GM03348 (cell line): ENCODE measurements around the gene CEP41.
"Not testable (repeated sequence)": the region's sequence is repeated elsewhere in the genome, so short reads cannot be mapped to it uniquely, and the experiment has no call there.

Source experiments
- DNase-seq: peaks from one replicate; pipeline ENCODE4 v3.0.0; 2012; ENCODE audit warnings: low spot score

Gene CEP41

DNA sequence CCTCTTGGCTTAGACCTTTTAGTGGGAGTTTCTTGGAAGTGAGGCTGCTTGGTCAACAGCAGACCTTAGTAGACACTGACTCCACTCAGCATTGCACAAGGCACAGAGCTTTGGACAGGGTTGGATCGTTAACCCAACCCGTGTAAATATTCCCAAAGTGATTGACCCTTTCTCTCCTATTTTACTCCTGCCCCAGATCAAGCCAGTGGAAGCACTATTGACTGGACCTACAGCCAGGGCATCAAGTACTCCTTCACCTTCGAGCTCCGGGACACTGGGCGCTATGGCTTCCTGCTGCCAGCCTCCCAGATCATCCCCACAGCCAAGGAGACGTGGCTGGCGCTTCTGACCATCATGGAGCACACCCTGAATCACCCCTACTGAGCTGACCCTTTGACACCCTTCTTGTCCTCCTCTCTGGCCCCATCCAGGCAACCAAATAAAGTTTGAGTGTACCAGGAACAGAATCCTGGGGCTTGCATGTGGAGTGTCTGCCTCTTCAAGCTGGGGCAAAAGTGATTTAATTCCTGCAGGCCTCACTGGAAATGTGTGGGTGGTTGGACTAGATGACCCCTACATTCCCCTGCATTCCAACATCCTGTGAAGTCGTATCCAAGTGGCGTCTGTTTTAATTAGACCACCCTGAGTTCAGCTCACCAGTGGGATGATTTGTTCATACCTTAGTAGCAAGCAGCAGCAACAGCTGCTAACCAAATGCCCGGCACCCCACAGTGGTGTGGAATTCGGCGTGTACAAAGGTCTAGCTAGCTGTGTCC lies 53.0 kb downstream of the CEP41 start:
- no peak for DNase-seq

DNA sequence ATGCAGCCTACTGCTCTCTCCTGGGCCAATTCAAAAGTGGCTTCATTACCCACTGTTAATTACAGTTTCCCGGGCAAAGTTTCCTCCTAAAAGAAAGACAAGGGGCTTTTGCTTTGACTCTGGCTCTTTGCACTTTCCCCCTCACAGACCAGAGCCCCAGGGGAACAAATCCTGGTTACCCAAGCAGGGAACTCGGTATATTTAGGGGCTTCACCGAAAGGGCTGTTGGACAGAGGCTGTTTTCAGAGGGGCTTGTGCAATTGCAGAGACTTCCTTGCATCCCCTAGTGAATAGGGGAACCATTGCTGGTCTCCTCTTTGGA lies 53.5 kb downstream of the CEP41 start:
- DNase-seq, result no peak

DNA sequence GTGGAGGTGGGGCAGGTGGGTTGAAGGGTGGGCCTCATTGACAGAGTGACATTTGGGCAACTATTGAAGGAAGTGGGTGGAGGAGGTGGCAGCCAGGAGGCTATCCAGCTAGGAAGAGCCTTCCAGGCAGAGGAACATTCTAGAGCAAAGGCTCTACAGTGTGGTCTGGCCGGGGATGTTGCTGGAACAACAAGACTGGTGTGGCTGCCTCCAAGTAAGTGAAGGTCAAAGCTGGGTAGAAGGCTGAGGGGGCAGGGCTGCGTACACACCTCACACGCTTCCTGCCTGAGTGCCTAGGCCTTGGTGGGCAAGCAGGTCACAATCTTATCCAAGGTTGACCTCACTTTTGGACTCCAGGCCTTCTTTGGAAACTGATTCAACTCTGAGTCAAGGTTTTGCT lies 53.9 kb downstream of the CEP41 start:
- no peak for DNase-seq

DNA sequence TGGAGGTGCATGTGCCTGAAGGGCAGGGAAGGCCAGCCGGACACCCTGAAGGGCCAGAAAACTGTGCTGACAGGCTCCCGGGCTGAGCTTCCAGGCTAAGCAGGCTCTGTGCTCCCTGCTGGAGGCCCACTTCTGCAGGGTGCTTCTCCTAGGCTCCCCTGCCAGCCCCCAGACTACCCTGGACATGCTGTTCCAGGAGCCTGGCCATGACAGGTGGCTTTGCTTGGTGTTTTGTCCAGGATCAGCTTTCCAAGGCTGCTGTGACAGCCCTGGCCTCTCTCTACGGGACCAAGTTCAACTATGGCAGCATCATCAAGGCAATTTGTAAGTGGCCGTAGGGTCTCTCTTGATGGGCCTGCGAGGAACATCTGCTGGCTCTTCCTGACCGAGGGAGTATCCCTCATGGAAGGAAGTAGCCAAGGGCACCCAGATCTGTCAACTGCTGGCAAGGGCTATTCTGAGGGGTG lies 55.2 kb downstream of the CEP41 start:
- no peak for DNase-seq

GRCh38 chr7:130384841-130385599 lies 55.8 kb downstream of the CEP41 start:
- no peak for DNase-seq

DNA sequence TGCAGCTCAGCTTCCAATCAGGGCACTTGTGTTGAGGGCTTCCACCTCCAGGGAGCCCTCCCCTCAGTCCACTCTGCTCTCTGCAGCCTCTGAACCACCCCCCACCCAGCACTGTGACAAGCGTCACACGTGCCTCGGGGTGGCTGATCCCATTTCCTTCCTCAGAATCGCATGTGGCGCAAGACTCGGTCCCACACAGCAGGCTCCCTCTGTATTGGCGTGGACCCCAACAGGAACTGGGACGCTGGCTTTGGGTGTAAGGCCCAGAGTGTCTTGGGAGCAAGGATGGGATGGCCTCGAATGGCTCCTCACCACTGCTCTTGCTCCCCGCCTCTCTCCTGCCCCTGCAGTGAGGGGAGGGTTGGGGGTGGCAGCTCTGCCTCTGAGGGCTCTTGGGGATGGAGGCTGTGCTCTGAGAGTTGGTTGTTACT lies 56.4 kb downstream of the CEP41 start:
- no peak for DNase-seq

DNA sequence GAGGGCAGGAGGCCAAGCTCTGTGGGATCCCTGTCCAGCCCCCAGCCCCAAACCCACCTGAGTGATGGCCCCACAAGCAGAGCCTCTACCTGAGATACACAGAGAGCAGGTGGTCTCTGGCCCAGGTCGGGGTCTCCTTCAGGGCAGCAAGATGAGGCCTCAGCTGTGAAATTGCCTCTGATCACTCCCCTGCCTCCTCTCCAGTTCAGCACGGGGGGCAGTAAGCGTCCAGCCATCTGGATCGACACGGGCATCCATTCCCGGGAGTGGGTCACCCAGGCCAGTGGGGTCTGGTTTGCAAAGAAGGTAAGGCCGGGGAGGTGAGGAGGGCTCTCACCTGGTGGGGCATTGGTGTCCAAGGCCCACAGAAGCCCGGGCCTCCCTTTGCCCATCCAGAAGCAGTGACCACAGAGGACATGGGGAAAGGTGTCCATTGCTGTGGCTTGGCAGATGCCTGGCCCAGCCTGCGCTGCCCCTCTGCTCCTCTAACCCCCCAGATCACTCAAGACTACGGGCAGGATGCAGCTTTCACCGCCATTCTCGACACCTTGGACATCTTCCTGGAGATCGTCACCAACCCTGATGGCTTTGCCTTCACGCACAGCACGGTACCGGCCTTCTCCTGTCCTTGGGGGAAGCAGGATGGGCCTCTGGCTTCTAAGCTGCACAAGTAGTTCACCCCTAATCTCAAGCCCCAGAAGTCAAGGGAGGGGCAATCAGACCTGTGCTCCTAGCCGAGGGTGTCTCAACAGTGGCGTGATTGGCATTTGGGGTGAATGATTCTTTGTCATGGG lies 57.4 kb downstream of the CEP41 start:
- no peak for DNase-seq

- no peak for DNase-seq
These were observed 59.1 kb downstream of the CEP41 start for GRCh38 chr7:130381468-130382312.

GRCh38 chr7:130380861-130381455 lies 59.9 kb downstream of the CEP41 start:
- DNase-seq, result no peak

- DNase-seq, result no peak
These were observed 60.6 kb downstream of the CEP41 start, which contains the start of gene CPA1 for GRCh38 chr7:130379921-130380860. TSS of gene CPA1 (plus strand) at chr7:130380494. CDS start at chr7:130380521, 27 bp downstream.

DNA sequence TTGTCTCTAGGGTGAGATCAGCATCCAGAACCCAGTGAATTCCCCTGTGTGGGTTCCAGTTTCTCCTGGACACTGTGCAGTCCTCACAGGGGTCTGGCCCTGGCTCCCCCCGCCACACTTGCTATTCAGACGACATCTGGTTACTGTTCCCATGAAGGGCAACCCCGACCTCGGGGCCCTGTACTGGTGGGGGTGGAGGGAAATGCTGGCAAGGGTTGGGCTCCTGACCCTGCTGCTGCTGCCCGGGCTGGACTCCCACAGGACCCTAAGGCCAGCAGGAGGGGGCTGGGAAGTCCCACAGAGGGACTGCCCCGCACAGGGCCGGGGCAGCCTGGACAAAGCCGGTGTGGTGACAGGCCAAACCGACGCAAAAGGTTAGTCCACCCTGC lies 61.3 kb downstream of the CEP41 start:
- no peak for DNase-seq

DNA sequence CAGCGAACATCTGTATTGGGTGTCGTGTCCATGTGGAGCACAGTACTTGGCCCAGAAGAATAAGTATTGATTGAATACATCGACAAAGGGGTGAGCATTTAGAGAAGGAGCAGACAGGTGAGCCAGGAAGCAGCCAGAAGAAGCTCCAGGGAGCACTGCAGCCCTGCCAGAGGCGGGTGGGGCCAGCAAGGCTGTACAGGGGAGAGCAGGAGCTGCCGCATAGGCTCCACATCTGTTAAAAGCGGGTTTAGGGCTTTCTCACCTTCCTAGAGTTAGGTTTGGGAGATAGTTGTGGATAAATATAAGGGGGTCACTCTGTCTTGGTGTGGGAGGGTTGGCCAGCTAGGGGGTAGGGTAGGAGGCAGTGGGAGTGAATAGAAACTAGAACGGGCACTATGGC lies 61.8 kb downstream of the CEP41 start:
- DNase-seq, result no peak

DNA sequence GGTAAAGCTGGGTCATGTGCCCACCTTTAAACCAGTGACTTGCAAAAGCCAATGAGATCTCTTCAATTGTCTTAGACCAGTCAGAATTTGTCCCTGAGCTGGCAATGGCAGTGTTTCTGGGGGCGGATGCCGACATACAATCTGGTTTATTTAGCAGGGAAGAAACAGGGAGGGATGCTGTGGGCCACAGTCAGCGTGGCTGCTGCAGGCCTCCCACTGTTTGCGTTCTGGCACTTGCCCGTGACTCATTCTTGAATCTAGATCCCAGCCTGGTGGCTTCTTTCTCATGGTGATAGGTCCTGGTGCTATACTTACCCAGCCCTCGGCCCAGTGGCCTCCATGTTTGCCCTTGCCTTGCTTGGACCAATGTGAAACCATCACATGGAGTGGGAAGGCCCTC lies 63.6 kb downstream of the CEP41 start:
- no peak for DNase-seq

DNA sequence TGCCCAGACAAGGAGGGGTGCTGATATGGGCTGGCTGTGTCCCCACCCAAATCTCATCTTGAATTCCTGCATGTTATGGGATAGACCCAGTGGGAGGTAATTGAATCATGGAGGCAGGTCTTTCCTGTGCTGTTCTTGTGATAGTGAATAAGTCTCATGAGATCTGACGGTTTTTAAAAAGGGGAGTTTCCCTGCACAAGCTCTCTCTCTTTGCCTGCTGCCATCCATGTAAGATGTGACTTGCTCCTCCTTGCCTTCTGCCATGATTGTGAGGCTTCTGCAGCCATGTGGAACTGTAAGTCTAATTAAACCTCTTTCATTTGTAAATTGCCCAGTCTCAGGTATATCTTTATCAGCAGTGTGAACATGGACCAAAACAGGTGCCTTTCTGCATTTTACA lies 64.4 kb downstream of the CEP41 start:
- DNase-seq, result not testable (repeated sequence)

DNA sequence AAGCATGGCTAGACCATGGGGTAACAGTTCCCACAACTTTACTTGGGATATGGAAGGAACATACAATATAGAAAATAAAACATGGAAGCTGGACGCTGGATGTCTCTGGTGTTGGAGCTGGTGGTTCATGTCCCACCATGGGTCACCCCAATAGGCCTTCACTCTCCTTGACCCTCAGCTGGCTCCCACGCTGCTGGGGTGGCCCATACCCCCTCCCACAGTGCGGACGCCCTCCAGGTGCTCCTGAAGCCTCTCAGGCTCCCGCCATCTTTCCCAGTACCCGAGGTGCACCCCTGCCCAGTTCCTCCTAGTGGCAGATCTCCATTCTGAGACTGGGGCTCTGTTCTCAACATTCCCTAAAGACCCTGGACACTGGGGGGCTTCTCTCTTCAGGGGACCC lies 66.3 kb downstream of the CEP41 start:
- DNase-seq, result no peak

DNA sequence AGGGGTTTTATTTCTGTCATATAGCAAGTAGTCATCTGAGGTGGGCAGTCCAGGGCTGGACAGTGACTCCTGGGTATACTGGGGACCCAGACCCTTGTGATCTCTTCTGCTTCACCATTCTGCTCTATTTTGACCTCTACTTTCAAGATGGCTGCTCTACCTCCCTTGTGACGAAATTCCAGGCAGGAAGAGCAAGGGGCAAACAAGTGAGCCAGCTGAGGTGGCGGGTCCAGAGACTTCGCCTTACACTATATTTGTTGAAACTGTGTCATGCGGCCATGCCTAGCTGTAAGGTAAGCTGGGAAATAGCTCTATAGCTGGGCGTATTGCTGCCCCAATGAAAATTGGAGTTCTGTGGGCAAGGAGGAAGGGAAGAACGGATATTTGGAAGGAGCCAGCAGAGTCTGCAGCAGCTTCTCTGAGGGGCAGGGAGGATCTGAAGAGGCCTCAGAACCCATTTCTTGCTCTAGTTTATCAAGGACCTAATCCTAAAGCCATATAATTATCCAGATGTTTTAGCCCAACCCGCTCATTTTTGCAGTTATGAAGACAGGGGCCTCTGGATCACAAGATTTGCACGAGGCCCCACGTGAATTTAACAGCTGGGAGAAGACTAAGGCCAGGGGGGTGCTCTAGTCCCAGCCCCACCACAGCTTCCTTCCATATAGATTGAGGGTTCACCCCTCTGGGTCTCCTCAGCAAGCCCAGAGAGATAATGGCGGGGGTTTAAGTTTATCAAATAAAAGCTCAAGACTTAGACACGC lies 68.2 kb downstream of the CEP41 start:
- no peak for DNase-seq

DNA sequence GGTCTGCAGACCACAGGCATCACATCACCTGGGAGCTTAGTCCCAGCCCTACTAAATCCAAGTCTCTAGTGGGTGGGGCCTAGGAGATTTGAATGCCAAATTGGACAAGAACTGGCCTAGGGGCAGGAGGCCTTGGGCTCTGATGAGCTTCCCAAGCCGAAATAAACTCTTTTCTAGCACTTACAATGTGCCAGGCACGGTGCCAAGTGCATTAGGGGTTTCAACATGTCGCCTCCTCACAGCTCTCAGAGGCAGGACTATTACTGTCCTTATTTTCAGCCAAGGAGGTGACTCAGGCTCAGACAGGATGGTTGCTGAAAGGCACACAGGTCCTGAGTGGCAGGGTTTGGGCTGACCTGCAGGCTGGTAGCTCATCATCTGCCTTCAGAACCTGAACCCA lies 69.8 kb downstream of the CEP41 start:
- no peak for DNase-seq

DNA sequence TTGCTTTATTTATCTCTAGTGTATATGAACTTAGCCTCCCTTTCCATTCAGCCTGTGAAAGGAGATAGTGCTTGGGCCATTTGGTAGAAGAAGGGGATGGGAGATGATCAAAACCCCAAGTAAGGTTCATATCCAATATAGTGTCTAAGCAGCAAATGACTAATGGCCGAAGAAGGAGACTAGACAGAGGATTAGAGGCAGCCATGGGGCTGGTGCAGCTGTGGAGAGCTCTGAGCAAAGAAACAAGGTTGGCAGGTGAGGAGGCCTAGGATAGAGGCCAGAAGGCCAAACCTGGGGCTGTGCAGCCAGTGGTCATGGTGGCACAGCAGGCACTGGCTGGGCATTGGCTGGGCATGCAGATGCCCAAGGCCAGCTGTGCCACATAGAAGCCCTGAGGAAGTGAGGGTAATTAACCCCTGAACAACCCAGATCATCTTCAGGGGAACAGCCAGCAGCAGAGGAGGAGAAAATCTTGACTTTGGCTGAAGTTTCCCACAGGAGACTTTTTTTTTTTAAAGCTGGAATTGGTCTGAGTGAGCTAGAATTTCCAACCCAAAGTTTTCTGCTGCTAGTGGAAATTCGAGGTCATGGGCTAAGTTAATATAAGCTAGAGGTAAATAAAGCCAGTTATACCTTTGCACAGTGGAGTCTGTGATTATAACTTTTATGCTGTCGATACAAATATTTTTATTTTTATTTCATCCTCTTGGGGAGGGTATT lies 70.8 kb downstream of the CEP41 start:
- no peak for DNase-seq
